ENCODE results near the gene ACYP2. TPM values are rescaled to one million over a fixed set of nuclear protein-coding genes. Genes with fewer than 3 reads are reported as not detected.

Gene ACYP2
- total RNA-seq, 4 donors from 2014 or later, result 8.4 to 14.0 (median 9.8) TPM

GRCh38 chr2:54076586-54076985 is 38.8 kb upstream of the ACYP2 start:
- Histone ChIP-seq H3K4me3 (no peak overlapping the region), H3K36me3 (no peaks in the 10 kb centered on the region), H3K27me3 (no peaks in the 10 kb centered on the region), H3K27ac (no peak overlapping the region), H3K9me3 (no peaks in the 10 kb centered on the region), H3K4me1 (no peaks in the 10 kb centered on the region)
- TF ChIP-seq POLR2A (IDR thresholded peaks at IDR 0.05), result no peak
- no peak for TF ChIP-seq CTCF (IDR thresholded peaks at IDR 0.05)
- no peak for DNase-seq

- Histone ChIP-seq H3K27me3 (no peaks in the 10 kb centered on the region), H3K9me3 (no peaks in the 10 kb centered on the region), H3K4me3 (no peak overlapping the region), H3K27ac (no peak overlapping the region), H3K36me3 (no peaks in the 10 kb centered on the region), H3K4me1 (no peaks in the 10 kb centered on the region)
- TF ChIP-seq CTCF (IDR thresholded peaks at IDR 0.05), result no peak
- DNase-seq, result no peak
Measured at GRCh38 chr2:54077088-54077900, 38.1 kb upstream of the ACYP2 start.

GRCh38 chr2:54079331-54079730 is 36.1 kb upstream of the ACYP2 start:
- TF ChIP-seq CTCF (IDR thresholded peaks at IDR 0.05), result no peak
- TF ChIP-seq POLR2A (IDR thresholded peaks at IDR 0.05), result no peak
- no peak for DNase-seq

GRCh38 chr2:54081574-54081973 is 33.8 kb upstream of the ACYP2 start:
- no peak for DNase-seq
- no peak for TF ChIP-seq POLR2A (IDR thresholded peaks at IDR 0.05)
- TF ChIP-seq CTCF (IDR thresholded peaks at IDR 0.05), result no peak
- no peaks in the 10 kb centered on the region for H3K27me3 ChIP-seq
- no peak overlapping the region for H3K4me3 ChIP-seq
- H3K9me3 ChIP-seq, result no peaks in the 10 kb centered on the region
- no peaks in the 10 kb centered on the region for H3K36me3 ChIP-seq
- no peaks in the 10 kb centered on the region for H3K4me1 ChIP-seq
- H3K27ac ChIP-seq, result no peak overlapping the region

More at GRCh38 chr2:54079331-54079730, 36.1 kb upstream of the ACYP2 start:
- no peak overlapping the region for H3K4me3 ChIP-seq
- no peaks in the 10 kb centered on the region for H3K36me3 ChIP-seq
- H3K27ac ChIP-seq, result no peak overlapping the region
- H3K4me1 ChIP-seq, result no peaks in the 10 kb centered on the region
- no peaks in the 10 kb centered on the region for H3K27me3 ChIP-seq
- no peaks in the 10 kb centered on the region for H3K9me3 ChIP-seq

- Histone ChIP-seq H3K4me1 (no peaks in the 10 kb centered on the region), H3K4me3 (no peak overlapping the region), H3K27ac (no peak overlapping the region), H3K36me3 (no peaks in the 10 kb centered on the region), H3K9me3 (no peaks in the 10 kb centered on the region), H3K27me3 (no peaks in the 10 kb centered on the region)
- no peak for DNase-seq
- no peak for TF ChIP-seq CTCF (IDR thresholded peaks at IDR 0.05)
- TF ChIP-seq POLR2A (IDR thresholded peaks at IDR 0.05), result no peak
Measured at GRCh38 chr2:54083021-54083420, 32.4 kb upstream of the ACYP2 start.

Measured in Peyer's patch (tissue), 4 donors.